Panc1 (cell line): ENCODE measurements around the gene DEFB123. TPM values are rescaled to one million over a fixed set of nuclear protein-coding genes. Genes with fewer than 3 reads are reported as not detected.

ENCODE experiments used
- ATAC-seq: fragments of 200-7000 bp; cut with Tn5 transposase; 2 replicates; pipeline ENCODE4 v1.9.1; 2020; ENCODE audit warnings: mild to moderate bottlenecking, moderate library complexity
- BruUV-seq: library from RNA; stranded (reverse); fragments of 400-500 nt; replicated peaks from 2 replicates; lab custom pipeline; 2021; lab: Mats Ljungman, UMichigan
- CTCF ChIA-PET: fragments of 300-600 bp; sonication (Branson Sonifier 250); formaldehyde crosslinking; loops from one replicate; lab custom pipeline; 2022; ENCODE audit warnings: antibody characterized with exemption; lab: Charles Lee
- POLR2A ChIA-PET: fragments of 300-600 bp; sonication (Branson Sonifier 250); formaldehyde crosslinking; loops from one replicate; lab custom pipeline; 2022; ENCODE audit warnings: antibody characterized with exemption; lab: Charles Lee
- DNase-seq: peaks from one replicate; pipeline ENCODE4 v3.0.0-alpha.2; 2010; ENCODE audit warnings: low read depth, low spot score
- H3K27ac ChIP-seq: 2 replicates; pipeline ENCODE4 v1.5.1; 2011; ENCODE audit warnings: mild to moderate bottlenecking, low read length, inconsistent platforms
- H3K27me3 ChIP-seq: fragments of 200-500 bp; sonication (Bioruptor generic); 2 replicates; pipeline ENCODE4 v1.6.0; 2014; ENCODE audit warnings: low read length, inconsistent platforms; ENCODE audit not compliant: control insufficient read depth, insufficient read depth
- H3K36me3 ChIP-seq: fragments of 200-500 bp; sonication (Bioruptor generic); 2 replicates; pipeline ENCODE4 v1.5.1; 2014; ENCODE audit warnings: inconsistent platforms, mild to moderate bottlenecking, low read length, moderate library complexity; ENCODE audit not compliant: control insufficient read depth, insufficient read depth
- H3K4me1 ChIP-seq: 2 replicates; pipeline ENCODE4 v1.5.1; 2011; ENCODE audit warnings: inconsistent platforms, mild to moderate bottlenecking, low read length, moderate library complexity; ENCODE audit not compliant: control insufficient read depth, insufficient read depth
- H3K4me3 ChIP-seq, 2 experiments: 2 replicates each; pipeline ENCODE4 v1.5.1; 2011 to 2012; ENCODE audit warnings: low read depth in 2 of 2, low read length in 2 of 2, mild to moderate bottlenecking in 2 of 2, inconsistent platforms in 1 of 2, moderate library complexity in 1 of 2
- H3K9me3 ChIP-seq: fragments of 200-500 bp; sonication (Bioruptor generic); 2 replicates; pipeline ENCODE4 v1.5.1; 2014; ENCODE audit warnings: low read depth, mild to moderate bottlenecking, inconsistent platforms, low read length, moderate library complexity; ENCODE audit not compliant: control insufficient read depth, insufficient read depth
- POLR2AphosphoS5 ChIP-seq: IDR thresholded peaks from 2 replicates; pipeline ENCODE4 v1.6.1; 2012; ENCODE audit warnings: mild to moderate bottlenecking, low read depth, low read length, moderate library complexity
- SIN3A ChIP-seq: IDR thresholded peaks from 2 replicates; pipeline ENCODE4 v1.6.1; 2012; ENCODE audit warnings: low read depth, mild to moderate bottlenecking, low read length, moderate library complexity, borderline replicate concordance; ENCODE audit not compliant: insufficient read depth
- TCF7L2 ChIP-seq: IDR thresholded peaks from 2 replicates; pipeline ENCODE4 v1.6.1; 2011; ENCODE audit warnings: mild to moderate bottlenecking, low read depth, low read length, inconsistent platforms
- in situ Hi-C: cut with HindIII; loops from 2 replicates; pipeline ENCODE4 v1.10.0; 2016; ENCODE audit warnings: low sequenced_read_pairs, low pct_unique_long_range_greater_than_20kb
- intact Hi-C: fragments of 100-400 bp; cut with micrococcal nuclease; formaldehyde crosslinking; loops from one replicate; pipeline ENCODE4 v1.10.0; 2022; ENCODE audit not compliant: unreplicated experiment
- total RNA-seq: library from RNA; stranded (reverse); gene quantifications from one replicate; pipeline ENCODE4 v1.2.1, GENCODE V29; 2021; ENCODE audit not compliant: unreplicated experiment
- TF ChIP-seq, protein P1 (sequence below), 2 experiments: IDR thresholded peaks; 2 replicates each; pipeline ENCODE4 v1.6.1; 2011 to 2012; ENCODE audit warnings: low read depth in 2 of 2, control low read depth in 1 of 2, low read length in 1 of 2, mild to moderate bottlenecking in 1 of 2, moderate library complexity in 1 of 2; ENCODE audit not compliant: insufficient read depth in 1 of 2
- TF ChIP-seq, protein P2 (sequence below): fragments of 450-650 bp; IDR thresholded peaks from 2 replicates; pipeline ENCODE4 v1.5.1; 2017; ENCODE audit warnings: mild to moderate bottlenecking

DEFB123 gene
- total RNA-seq, 1 experiment from 2014 or later: not detected

DNA sequence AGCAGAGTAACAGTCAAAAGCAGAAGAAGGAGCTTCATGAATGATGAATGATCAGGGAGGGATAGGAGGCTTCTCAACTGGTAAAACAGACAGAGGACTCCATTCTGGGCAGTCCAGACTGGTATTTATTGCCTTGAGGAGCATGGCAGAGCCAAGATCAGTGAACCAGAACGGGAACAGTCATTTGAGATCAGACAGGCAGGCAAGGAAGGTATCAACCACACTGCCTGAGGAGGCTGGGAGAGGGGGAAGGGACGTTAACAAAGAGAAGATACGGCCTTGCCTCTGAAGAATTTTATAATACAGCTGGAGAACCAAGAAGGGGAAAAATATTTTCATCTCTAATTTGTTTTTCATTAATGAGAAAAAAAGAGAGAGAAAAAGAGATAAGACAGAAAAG lies 34.3 kb upstream of the DEFB123 start, which contains the start of gene DEFB121:
Gene DEFB121, minus strand, starts transcription at position 101 of the 400 bp plus-strand sequence. Its CDS starts 63 bp downstream, at position 38.
- BruUV-seq: no TSS peak
- TF ChIP-seq, protein P1, sequence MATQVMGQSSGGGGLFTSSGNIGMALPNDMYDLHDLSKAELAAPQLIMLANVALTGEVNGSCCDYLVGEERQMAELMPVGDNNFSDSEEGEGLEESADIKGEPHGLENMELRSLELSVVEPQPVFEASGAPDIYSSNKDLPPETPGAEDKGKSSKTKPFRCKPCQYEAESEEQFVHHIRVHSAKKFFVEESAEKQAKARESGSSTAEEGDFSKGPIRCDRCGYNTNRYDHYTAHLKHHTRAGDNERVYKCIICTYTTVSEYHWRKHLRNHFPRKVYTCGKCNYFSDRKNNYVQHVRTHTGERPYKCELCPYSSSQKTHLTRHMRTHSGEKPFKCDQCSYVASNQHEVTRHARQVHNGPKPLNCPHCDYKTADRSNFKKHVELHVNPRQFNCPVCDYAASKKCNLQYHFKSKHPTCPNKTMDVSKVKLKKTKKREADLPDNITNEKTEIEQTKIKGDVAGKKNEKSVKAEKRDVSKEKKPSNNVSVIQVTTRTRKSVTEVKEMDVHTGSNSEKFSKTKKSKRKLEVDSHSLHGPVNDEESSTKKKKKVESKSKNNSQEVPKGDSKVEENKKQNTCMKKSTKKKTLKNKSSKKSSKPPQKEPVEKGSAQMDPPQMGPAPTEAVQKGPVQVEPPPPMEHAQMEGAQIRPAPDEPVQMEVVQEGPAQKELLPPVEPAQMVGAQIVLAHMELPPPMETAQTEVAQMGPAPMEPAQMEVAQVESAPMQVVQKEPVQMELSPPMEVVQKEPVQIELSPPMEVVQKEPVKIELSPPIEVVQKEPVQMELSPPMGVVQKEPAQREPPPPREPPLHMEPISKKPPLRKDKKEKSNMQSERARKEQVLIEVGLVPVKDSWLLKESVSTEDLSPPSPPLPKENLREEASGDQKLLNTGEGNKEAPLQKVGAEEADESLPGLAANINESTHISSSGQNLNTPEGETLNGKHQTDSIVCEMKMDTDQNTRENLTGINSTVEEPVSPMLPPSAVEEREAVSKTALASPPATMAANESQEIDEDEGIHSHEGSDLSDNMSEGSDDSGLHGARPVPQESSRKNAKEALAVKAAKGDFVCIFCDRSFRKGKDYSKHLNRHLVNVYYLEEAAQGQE (IDR thresholded peaks at IDR 0.05; ENCODE audit: insufficient read depth in 1 of 2, low read depth in 2 of 2, low read length in 1 of 2): no peak
- TF ChIP-seq SIN3A (no peak), POLR2AphosphoS5 (no peak), TCF7L2 (no peak)
- TF ChIP-seq, protein P2, sequence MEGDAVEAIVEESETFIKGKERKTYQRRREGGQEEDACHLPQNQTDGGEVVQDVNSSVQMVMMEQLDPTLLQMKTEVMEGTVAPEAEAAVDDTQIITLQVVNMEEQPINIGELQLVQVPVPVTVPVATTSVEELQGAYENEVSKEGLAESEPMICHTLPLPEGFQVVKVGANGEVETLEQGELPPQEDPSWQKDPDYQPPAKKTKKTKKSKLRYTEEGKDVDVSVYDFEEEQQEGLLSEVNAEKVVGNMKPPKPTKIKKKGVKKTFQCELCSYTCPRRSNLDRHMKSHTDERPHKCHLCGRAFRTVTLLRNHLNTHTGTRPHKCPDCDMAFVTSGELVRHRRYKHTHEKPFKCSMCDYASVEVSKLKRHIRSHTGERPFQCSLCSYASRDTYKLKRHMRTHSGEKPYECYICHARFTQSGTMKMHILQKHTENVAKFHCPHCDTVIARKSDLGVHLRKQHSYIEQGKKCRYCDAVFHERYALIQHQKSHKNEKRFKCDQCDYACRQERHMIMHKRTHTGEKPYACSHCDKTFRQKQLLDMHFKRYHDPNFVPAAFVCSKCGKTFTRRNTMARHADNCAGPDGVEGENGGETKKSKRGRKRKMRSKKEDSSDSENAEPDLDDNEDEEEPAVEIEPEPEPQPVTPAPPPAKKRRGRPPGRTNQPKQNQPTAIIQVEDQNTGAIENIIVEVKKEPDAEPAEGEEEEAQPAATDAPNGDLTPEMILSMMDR: no peak
- DNase-seq (no peak), ATAC-seq (no peak)
- H3K4me1 ChIP-seq: no peaks in the 10 kb centered on the region
- in situ Hi-C loops (no loop called here), intact Hi-C loops (no loop called here)
- H3K4me3 ChIP-seq: no peak within 1 kb of the TSS
- CTCF ChIA-PET: no interaction called here
- no peaks in the 10 kb centered on the region for H3K9me3 ChIP-seq
- POLR2A ChIA-PET: no interaction called here
- no peak within 1 kb of the TSS for H3K27ac ChIP-seq
- no peaks in the 10 kb centered on the region for H3K36me3 ChIP-seq
- peaks cover 14% of the 10 kb centered on the region for H3K27me3 ChIP-seq

DNA sequence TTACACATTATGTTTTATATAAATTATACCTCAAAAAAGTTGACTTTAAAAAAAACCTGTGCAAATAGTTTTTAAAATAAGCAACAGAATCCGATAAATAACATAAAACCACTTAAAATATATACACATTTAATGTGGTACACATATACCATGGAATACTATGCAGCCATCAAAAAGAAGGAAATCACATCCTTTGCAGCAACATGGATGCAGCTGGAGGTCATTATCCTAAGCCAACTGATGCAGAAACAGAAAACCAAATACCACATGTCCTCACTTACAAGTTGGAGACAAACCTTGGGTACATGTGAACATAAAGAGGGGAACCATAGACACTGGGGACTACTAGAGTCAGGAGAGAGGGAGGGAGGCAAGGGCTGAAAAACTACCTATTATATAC lies 30.4 kb upstream of the DEFB123 start:
- Histone ChIP-seq H3K4me1 (no peaks in the 10 kb centered on the region), H3K27ac (no peak overlapping the region), H3K9me3 (no peaks in the 10 kb centered on the region), H3K4me3 (no peak overlapping the region), H3K36me3 (no peaks in the 10 kb centered on the region), H3K27me3 (peaks cover 15% of the 10 kb centered on the region)
- CTCF ChIA-PET: no interaction called here
- intact Hi-C loops: no loop called here
- TF ChIP-seq TCF7L2: no peak
- ATAC-seq (no peak), DNase-seq (no peak)
- BruUV-seq: no TSS peak
- in situ Hi-C loops: no loop called here
- POLR2A ChIA-PET: no interaction called here

DNA sequence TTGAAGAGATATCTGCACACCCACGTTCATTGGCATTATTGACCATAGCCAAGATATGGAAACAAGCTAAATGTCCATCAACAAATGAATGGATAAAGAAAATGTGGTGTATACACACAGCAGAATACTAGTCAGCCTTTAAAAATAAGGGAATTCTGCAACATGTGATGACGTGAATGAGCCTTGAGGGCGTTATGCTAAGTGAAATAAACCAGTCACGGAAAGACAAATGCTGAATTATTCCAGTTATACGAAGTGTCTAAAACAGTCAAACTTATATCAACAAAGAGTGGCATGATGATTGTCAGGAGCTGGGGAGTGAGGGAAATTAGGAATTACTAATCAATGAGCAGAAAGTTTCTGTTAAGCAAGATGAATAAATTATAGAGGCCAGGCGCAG lies 26.1 kb upstream of the DEFB123 start:
- no peaks in the 10 kb centered on the region for H3K36me3 ChIP-seq
- no peaks in the 10 kb centered on the region for H3K9me3 ChIP-seq
- H3K4me3 ChIP-seq: no peak overlapping the region
- TF ChIP-seq, protein P1 (IDR thresholded peaks at IDR 0.05; ENCODE audit: insufficient read depth in 1 of 2, low read depth in 2 of 2, low read length in 1 of 2): no peak
- TF ChIP-seq SIN3A (no peak), TCF7L2 (no peak), POLR2AphosphoS5 (no peak)
- TF ChIP-seq, protein P2: no peak
- ATAC-seq (no peak), DNase-seq (no peak)
- H3K27me3 ChIP-seq: peaks cover 16% of the 10 kb centered on the region
- no peaks in the 10 kb centered on the region for H3K4me1 ChIP-seq
- CTCF ChIA-PET: interaction anchor here (0.9 kb wide), 1 partner anchor 26 kb away, joined by 3 read pairs; the partner anchor contains the start of gene DEFB123
- POLR2A ChIA-PET: no interaction called here
- in situ Hi-C loops (no loop called here), intact Hi-C loops (no loop called here)
- no TSS peak for BruUV-seq
- no peak overlapping the region for H3K27ac ChIP-seq
